ENCODE data around the gene FLT4. TPM values are rescaled to one million over a fixed set of nuclear protein-coding genes. Genes with fewer than 3 reads are reported as not detected.
"Not testable (repeated sequence)": the region's sequence is repeated elsewhere in the genome, so short reads cannot be mapped to it uniquely, and the experiment has no call there.

Gene FLT4
- 1 to 10 TPM; 1.2 to 1.8 (median 1.6) TPM for total RNA-seq

DNA sequence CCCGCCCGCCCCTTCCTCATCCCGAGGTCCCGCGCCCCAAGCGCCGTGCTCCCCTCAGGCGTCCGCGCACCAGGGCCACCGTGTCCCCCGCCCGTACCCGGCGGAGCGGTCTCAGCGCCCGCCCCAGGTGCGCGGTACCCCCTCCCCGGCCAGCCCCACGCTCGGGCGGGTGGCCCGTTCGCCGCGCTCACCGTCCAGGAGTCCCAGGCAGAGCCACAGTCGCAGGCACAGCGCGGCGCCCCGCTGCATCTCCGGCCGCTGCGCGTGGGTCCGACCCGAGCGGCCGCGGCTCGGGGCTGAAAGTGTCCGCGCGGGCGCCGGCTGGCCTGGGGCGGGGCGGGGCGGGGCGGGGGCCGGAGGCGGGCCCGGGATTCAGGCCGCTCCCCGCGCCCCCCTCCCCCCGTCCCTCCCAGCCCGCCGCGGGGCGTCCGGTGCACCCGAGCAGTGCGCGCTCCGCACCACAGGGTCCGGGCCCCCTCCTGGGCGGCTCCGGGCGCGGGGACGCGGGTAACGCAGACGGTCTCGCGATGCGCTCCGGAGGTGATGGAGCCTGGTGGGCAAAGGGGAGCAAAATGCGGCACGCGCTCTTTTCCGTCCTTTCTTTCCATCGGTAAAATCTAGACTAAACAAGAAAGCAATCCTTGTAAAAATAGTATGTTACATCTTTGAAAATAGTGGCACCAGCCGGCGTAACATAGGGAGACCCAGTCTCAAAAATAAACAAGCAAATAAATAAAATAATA lies at the start of gene FLT4:
Gene FLT4, minus strand, starts transcription at position 304 of the 743 bp plus-strand sequence. Its CDS starts 55 bp downstream, at position 249.
- Mint-ChIP-seq H3K9me3 (no peaks in the 10 kb centered on the region), H3K4me1 (ENCODE audit: low read depth) (peaks cover 10% of the 10 kb centered on the region), H3K27me3 (ENCODE audit: low read depth) (peaks cover 54% of the 10 kb centered on the region), H3K4me3 (peak within 1 kb of the TSS; percentile 79), H3K36me3 (ENCODE audit: insufficient read depth) (no peaks in the 10 kb centered on the region)
- DNase-seq (no peak), ATAC-seq (peak; percentile 44 to 57)

DNA sequence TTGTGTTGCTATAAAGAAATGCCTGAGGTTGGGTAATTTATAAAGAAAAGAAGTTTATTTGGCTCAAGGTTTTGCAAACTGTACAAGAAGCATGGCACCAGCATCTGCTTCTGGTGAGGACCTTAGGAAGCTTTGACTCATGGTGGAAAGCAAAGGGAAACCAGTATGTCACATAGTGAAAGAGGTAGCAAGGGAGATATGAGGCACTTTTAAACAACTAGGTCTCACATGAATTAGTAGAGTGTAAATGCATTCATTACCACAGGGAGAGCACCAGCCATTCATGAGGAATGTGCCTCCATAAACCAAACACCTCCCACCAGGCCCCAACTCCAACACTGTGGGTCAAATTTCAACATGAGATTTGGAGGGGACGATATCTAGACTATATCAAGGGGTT lies 49.6 kb upstream of the FLT4 start:
- peak; percentile 58 to 67 for ATAC-seq
- H3K36me3 Mint-ChIP-seq (ENCODE audit: insufficient read depth) = no peaks in the 10 kb centered on the region

DNA sequence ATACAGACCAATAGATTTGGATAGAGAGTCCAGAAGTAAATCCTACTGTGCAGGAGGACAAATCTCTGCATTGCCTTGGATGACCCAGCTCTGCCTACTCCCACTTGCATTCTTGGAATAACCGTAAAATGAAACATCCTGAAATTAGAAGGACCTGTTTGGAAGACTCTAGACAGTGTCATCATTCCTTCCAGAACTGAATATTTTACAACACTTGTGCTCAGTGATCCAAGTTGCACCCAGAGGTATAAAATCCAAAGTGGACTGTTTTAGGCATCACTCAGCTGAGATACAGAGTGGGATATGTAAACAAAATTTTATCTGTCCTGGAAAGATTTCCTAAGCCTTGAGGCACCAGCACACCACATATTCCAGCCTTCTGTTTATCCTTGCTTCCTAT lies 46.7 kb upstream of the FLT4 start:
- no peak for DNase-seq
- ATAC-seq = no peak
- Mint-ChIP-seq H3K27me3 (ENCODE audit: low read depth) (peaks cover 13% of the 10 kb centered on the region), H3K36me3 (ENCODE audit: insufficient read depth) (no peaks in the 10 kb centered on the region), H3K4me1 (ENCODE audit: low read depth) (peaks cover 15% of the 10 kb centered on the region), H3K9me3 (peaks cover 7% of the 10 kb centered on the region), H3K4me3 (no peak overlapping the region)

More for the DNA sequence above, 49.6 kb upstream of the FLT4 start:
- peaks cover 7% of the 10 kb centered on the region for H3K9me3 Mint-ChIP-seq
- H3K27me3 Mint-ChIP-seq (ENCODE audit: low read depth) = peaks cover 9% of the 10 kb centered on the region
- DNase-seq = no peak
- H3K4me1 Mint-ChIP-seq (ENCODE audit: low read depth) = peaks cover 2% of the 10 kb centered on the region
- no peak overlapping the region for H3K4me3 Mint-ChIP-seq

DNA sequence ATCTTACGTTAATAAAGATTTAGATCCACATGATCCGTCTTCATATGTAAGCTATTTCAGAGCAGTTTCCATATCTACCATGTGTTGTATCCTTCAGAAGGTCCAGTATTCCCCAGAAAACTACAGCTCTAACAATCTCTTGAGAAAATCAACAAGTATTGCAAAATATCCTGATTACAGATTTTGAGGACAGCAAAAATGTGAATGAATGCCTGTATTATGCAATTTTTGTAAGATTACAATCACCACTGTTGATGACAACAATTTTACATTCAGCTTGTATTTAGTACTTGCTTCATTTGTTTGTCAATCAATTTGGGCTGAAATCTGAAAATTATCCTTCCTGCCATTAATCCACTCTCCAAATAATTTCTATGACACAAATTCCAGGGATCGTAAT lies 43.0 kb upstream of the FLT4 start:
- H3K36me3 Mint-ChIP-seq (ENCODE audit: insufficient read depth) = no peaks in the 10 kb centered on the region

DNA sequence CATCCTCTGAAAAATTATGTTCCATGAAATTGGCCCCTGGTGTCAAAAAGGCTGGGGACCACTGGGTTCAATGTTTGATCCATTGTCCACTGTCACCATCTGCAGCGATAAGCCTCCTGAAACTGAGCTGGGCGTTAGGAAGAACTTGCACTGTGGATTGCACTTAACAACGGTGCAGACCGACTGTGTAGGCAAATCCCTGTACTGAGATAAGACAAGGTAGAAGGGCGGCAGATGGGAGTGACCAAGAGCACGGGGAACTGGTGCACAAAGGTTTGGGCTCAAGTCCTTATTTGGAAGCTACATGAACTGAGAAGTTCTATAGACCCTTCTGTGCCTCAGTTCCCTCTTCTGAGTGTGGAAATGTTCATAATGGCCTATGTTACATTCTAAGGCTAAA lies 41.6 kb upstream of the FLT4 start:
- Mint-ChIP-seq H3K4me3 (no peak overlapping the region), H3K4me1 (ENCODE audit: low read depth) (peaks cover 41% of the 10 kb centered on the region), H3K36me3 (ENCODE audit: insufficient read depth) (no peaks in the 10 kb centered on the region), H3K9me3 (no peaks in the 10 kb centered on the region), H3K27me3 (ENCODE audit: low read depth) (peaks cover 5% of the 10 kb centered on the region)
- no peak for DNase-seq
- ATAC-seq = no peak

More for the DNA sequence above, 43.0 kb upstream of the FLT4 start:
- Mint-ChIP-seq H3K4me1 (ENCODE audit: low read depth) (peaks cover 40% of the 10 kb centered on the region), H3K9me3 (no peaks in the 10 kb centered on the region), H3K4me3 (no peak overlapping the region), H3K27me3 (ENCODE audit: low read depth) (peaks cover 5% of the 10 kb centered on the region)
- ATAC-seq = no peak
- DNase-seq = no peak

DNA sequence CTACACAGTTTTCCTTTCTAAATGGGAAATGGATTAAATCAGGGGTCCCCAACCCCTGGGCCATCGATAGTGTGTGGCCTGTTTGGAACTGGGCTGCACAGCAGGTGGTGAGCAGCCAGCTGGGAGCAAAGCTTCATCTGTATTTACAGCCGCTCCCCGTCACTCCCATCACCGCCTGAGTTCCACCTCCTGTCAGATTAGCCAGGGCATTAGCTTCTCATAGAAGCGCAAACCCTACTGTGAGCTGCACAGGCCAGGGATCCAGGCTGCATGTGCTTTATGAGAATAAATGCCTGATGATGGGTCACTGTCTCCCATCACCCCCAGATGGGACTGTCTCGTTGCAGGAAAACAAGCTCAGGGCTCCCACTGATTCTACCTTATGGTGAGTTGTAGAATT lies 41.2 kb upstream of the FLT4 start:
- H3K9me3 Mint-ChIP-seq = no peaks in the 10 kb centered on the region

DNA sequence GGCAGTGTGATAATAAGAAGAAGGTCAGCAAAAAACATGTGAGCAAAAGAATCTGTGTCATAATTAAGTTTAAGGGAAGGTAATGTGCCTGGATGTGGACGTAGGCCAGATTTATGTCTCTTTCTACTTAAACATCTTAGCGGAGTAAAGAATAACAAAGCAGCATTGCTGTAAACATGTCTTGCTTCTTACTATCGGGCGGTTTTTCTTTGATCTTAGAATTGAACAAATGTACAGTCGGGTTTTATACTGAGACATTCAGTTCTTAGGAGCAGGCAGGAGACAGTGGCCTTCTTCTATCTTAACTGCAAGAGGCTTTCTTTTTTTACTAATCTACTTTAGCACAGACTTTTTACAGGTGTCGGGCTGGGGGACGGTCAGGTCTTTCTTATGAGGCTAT lies 40.4 kb upstream of the FLT4 start:
- peaks cover 5% of the 10 kb centered on the region for H3K27me3 Mint-ChIP-seq (ENCODE audit: low read depth)
- H3K4me1 Mint-ChIP-seq (ENCODE audit: low read depth) = peaks cover 47% of the 10 kb centered on the region
- DNase-seq (no peak), ATAC-seq (no peak)
- H3K9me3 Mint-ChIP-seq = no peaks in the 10 kb centered on the region
- H3K36me3 Mint-ChIP-seq (ENCODE audit: insufficient read depth) = no peaks in the 10 kb centered on the region
- peak overlapping the region; percentile 63 for H3K4me3 Mint-ChIP-seq

More for the DNA sequence above, 41.2 kb upstream of the FLT4 start:
- DNase-seq = no peak
- no peaks in the 10 kb centered on the region for H3K36me3 Mint-ChIP-seq (ENCODE audit: insufficient read depth)
- peaks cover 5% of the 10 kb centered on the region for H3K27me3 Mint-ChIP-seq (ENCODE audit: low read depth)
- peaks cover 43% of the 10 kb centered on the region for H3K4me1 Mint-ChIP-seq (ENCODE audit: low read depth)
- no peak overlapping the region for H3K4me3 Mint-ChIP-seq
- no peak for ATAC-seq

DNA sequence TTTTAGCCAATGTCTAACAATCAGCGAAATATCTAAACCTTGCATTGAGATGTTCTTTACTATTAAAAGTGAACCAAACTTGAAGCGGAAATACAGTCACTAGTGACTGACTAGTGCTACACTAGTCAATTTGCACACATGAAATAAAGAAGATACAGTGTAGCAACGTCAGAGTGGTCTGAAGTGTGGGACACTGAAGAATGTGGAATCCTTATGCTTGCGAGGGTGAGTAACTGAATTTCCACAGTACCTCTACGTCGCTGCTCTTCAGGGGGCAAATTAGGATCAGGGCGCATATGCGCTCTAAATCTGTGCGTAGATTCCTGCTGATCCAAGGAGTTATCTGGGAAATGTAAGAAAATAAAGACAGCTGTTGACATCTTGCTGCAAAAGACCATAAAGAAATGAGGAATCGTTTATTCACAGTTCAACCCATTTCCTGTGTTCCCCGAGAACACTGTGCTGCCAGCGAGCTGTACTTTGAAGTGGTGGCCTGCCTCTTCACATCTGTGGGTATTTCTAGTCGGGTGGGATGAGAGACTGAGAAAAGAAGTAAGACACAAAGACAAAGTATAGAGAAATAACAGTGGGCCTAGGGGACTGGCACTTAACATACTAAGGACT lies 39.8 kb upstream of the FLT4 start:
- no peaks in the 10 kb centered on the region for H3K9me3 Mint-ChIP-seq
- DNase-seq = peak; percentile 23
- ATAC-seq = peak; percentile 67 to 68
- peaks cover 52% of the 10 kb centered on the region for H3K4me1 Mint-ChIP-seq (ENCODE audit: low read depth)
- H3K27me3 Mint-ChIP-seq (ENCODE audit: low read depth) = peaks cover 5% of the 10 kb centered on the region
- H3K4me3 Mint-ChIP-seq = peak overlapping the region; percentile 63
- H3K36me3 Mint-ChIP-seq (ENCODE audit: insufficient read depth) = no peaks in the 10 kb centered on the region

DNA sequence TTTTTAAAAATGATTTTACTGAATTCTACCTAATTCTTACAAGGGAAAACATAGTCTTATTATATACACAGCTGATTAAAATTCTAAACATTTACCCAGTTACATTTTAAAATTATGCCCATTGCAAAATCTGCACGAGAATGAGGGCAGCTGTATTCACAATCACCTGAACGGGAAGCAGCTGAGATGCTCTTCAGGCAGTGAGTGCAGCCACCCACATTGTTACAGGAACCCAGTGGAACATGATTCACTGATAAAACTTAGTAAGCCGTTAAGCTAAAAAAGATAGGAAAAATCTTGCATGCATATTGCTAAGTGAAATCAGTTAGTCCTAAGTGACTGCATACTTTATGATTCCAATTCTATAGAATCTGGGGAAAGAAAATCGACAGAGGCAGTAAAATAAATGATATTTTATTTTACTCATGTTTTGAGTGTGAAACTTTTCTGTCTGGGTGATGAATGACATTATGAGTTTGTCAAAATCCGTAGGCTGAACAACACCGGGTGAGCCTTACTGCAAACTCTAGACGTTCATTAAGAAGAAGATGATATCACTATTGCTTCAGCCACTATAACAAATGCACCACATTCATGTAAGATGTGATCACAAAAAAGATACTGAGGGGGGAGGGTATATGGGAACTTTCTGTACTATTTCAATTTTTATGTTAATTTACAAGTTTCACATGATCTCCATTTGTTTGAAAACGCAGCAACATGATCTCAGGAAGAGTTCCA lies 39.1 kb upstream of the FLT4 start:
- Mint-ChIP-seq H3K27me3 (ENCODE audit: low read depth) (peaks cover 5% of the 10 kb centered on the region), H3K4me1 (ENCODE audit: low read depth) (peaks cover 58% of the 10 kb centered on the region), H3K9me3 (no peaks in the 10 kb centered on the region), H3K4me3 (peak overlapping the region; percentile 63), H3K36me3 (ENCODE audit: insufficient read depth) (no peaks in the 10 kb centered on the region)
- ATAC-seq = peak; percentile 79 to 80
- peak; percentile 19 for DNase-seq

DNA sequence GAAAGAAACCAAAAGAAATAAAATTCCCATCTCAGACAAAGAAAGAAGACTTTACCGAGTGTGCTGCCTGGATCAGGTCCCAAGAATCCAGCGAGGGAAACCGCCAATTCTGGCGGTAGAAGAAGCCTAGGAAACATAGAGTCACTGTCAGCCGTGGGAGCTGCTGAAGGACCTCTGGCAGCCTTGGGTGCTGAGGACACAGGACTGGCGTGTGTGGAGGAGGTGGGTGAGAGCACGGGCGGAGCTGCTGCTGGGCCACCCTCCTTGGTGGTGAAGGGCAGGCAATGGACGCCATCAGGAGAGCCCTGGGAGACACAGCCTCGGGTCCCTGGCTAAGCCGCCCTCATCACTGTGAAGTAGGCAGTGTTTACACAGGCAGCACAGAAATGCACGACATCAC lies 37.4 kb upstream of the FLT4 start:
- not testable (repeated sequence) for DNase-seq; H3K4me3 Mint-ChIP-seq; ATAC-seq; H3K36me3 Mint-ChIP-seq (ENCODE audit: insufficient read depth); H3K9me3 Mint-ChIP-seq; H3K27me3 Mint-ChIP-seq (ENCODE audit: low read depth)
- peaks cover 59% of the 10 kb centered on the region for H3K4me1 Mint-ChIP-seq (ENCODE audit: low read depth)

DNA sequence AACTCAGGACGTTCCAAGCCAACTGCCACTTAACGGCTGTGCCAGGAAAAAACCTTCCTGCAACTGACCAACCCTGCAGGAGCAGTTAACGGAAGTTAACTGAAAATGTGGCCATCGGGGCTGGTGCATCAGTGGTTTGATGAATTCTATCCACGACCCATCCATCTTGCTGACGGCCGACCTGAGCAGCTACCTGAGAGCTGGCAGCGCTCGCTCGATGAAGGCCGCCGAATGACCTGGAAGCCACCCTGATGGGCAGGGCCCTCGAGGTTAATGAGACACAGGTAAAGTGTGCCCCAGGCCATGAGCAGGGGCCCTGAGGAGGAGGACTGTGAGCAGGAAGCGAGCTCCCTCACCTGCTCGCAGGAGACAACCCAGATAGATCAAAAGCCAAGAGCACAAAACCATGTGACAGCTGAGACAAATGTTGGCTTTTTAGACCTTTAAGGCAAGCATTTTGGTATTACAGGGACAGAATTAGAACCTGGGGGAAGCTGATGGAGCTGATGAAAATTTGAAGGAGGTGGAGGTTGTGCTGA lies 35.3 kb upstream of the FLT4 start:
- H3K4me1 Mint-ChIP-seq (ENCODE audit: low read depth) = peaks cover 41% of the 10 kb centered on the region
- no peak overlapping the region for H3K4me3 Mint-ChIP-seq
- no peak for ATAC-seq
- no peaks in the 10 kb centered on the region for H3K9me3 Mint-ChIP-seq
- no peaks in the 10 kb centered on the region for H3K36me3 Mint-ChIP-seq (ENCODE audit: insufficient read depth)
- no peak for DNase-seq
- H3K27me3 Mint-ChIP-seq (ENCODE audit: low read depth) = no peaks in the 10 kb centered on the region

DNA sequence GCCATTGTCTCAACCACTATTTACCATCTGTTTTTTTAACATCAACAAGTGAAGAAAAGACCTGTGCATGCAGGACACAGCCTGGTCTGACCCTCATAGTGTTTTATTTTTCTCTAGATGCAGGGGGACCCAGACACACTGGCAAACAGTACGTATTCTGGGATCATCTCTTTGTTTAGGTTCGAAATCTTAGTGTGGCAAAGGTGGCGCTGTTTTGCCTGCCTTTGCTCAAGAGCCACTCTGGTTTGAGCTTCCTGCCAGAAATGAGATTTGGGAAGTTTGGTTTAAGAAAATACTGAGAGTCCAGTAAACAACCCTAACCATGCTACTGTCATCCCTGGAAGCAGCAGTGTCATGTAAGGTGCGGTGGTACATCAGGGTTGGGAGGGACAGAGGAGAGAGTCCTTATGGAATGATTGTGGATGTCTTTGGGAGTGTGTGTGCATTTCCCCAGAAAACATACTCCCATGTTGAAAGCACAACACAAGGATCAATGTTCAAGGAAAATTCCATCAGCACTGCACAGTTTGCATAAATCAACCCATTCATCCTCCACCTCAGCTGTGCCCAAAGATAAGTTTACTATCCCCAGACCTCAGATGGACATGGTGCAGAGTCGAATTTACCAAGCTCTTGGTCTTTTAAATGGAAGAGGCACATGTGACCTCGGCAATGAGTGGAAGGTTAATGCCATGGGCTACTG lies 34.0 kb upstream of the FLT4 start:
- H3K36me3 Mint-ChIP-seq (ENCODE audit: insufficient read depth) = no peaks in the 10 kb centered on the region
- peaks cover 28% of the 10 kb centered on the region for H3K4me1 Mint-ChIP-seq (ENCODE audit: low read depth)
- no peak overlapping the region for H3K4me3 Mint-ChIP-seq
- DNase-seq = no peak
- no peak for ATAC-seq
- H3K9me3 Mint-ChIP-seq = no peaks in the 10 kb centered on the region
- H3K27me3 Mint-ChIP-seq (ENCODE audit: low read depth) = no peaks in the 10 kb centered on the region

DNA sequence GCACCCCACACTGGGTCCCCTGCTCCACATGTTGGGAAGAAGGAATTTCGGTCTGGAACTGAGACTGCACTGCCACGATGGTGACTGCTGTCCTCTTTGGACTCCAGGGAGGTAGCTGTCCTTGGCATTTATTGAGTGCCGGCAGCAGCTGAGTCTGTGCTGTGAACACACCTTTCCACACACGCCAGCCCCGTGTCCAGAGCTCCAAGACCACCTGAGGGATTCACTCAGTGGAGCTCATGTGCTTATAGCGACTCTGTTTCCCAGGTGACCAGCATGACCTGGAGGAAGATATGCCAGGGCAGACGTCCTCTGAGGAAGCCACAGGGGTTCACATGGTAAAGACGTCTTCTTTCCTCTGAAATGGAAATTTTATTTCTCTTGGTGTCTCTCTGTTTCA lies 33.2 kb upstream of the FLT4 start:
- Mint-ChIP-seq H3K4me3 (no peak overlapping the region), H3K27me3 (ENCODE audit: low read depth) (peaks cover 1% of the 10 kb centered on the region), H3K36me3 (ENCODE audit: insufficient read depth) (no peaks in the 10 kb centered on the region), H3K9me3 (no peaks in the 10 kb centered on the region), H3K4me1 (ENCODE audit: low read depth) (peaks cover 26% of the 10 kb centered on the region)
- ATAC-seq = no peak
- DNase-seq = no peak

DNA sequence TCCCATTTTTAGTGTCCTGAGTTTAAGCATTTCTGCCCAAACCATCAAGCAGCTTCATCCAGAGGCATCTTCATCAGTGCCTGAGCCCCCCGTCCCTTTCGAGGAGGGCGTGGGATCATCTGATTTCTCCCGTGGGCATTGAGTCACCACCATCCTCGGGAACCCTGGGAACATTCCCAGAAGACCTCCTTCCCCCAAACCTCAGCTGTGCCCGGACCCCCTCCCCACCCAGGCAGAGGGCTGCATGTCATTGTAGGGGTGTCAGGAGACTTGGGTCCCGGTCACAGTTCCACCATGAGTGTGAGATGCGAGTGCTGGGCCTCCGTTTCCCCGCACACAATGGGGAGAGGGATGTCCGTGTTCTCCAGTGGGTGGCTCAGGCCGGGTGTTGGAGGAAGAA lies 32.6 kb upstream of the FLT4 start:
- not testable (repeated sequence) for H3K9me3 Mint-ChIP-seq; H3K36me3 Mint-ChIP-seq (ENCODE audit: insufficient read depth)
- H3K4me1 Mint-ChIP-seq (ENCODE audit: low read depth) = peaks cover 26% of the 10 kb centered on the region

More for the DNA sequence above, 32.6 kb upstream of the FLT4 start:
- not testable (repeated sequence) for H3K27me3 Mint-ChIP-seq (ENCODE audit: low read depth); DNase-seq; H3K4me3 Mint-ChIP-seq; ATAC-seq

Measured in activated T-cell treated with anti-CD3 and anti-CD28 coated beads, Interleukin-2, amount 50 U/mL, for 4 hours (primary cell).